Heart right ventricle (tissue), 16 donors: ENCODE results near the gene PRR19. TPM values are rescaled to one million over a fixed set of nuclear protein-coding genes. Genes with fewer than 3 reads are reported as not detected.
A peak's percentile ranks its signal among the peaks of the same experiment; 100 is the strongest.

Experiments
- ATAC-seq, 8 donors: fragments of 200-7000 bp; cut with Tn5 transposase; one replicate each; pipeline ENCODE4 v1.9.1; 2020; ENCODE audit warnings: mild to moderate bottlenecking in 8 of 8, moderate library complexity in 8 of 8, moderate number of reproducible peaks in 1 of 8
- DNase-seq, 2 donors: peaks; one replicate each; pipeline ENCODE4 v3.0.0-alpha.2; 2020
- H3K27ac ChIP-seq, 10 donors: fragments of 200-600 bp; sonication (generic) in 2 of 10; one replicate each; pipeline versions ENCODE4 v1.5.0 to v1.8.0; 2020 to 2022; ENCODE audit warnings: mild to moderate bottlenecking in 3 of 10
- H3K27me3 ChIP-seq, 7 donors: fragments of 200-600 bp; one replicate each; pipeline ENCODE4 v1.8.0; 2021 to 2022; ENCODE audit warnings: mild to moderate bottlenecking in 2 of 7
- H3K36me3 ChIP-seq, 9 donors: fragments of 200-600 bp; sonication (generic) in 1 of 9; one replicate each; pipeline versions ENCODE4 v1.5.0 to v1.8.0; 2020 to 2022; ENCODE audit warnings: mild to moderate bottlenecking in 2 of 9
- H3K4me1 ChIP-seq, 9 donors: fragments of 200-600 bp; sonication (generic) in 1 of 9; one replicate each; pipeline versions ENCODE4 v1.5.0 to v1.8.0; 2020 to 2022; ENCODE audit warnings: mild to moderate bottlenecking in 4 of 9
- H3K4me3 ChIP-seq, 10 donors: fragments of 200-600 bp; sonication (generic) in 2 of 10; one replicate each; pipeline versions ENCODE4 v1.5.0 to v1.8.0; 2020 to 2022; ENCODE audit warnings: mild to moderate bottlenecking in 7 of 10, moderate library complexity in 2 of 10
- H3K9me3 ChIP-seq, 11 donors: fragments of 200-600 bp in 10 of 11; sonication (generic) in 2 of 11; one replicate each; pipeline versions ENCODE4 v1.5.0 to v1.8.0; 2013 to 2022; ENCODE audit warnings: mild to moderate bottlenecking in 2 of 11, control low read depth in 1 of 11, moderate library complexity in 1 of 11
- WGBS, 2 donors: extraction: QIAGEN DNeasy Blood & Tissue Kit; methylation state at CpG; one replicate each; pipeline ENCODE4 v1.1.7; 2013; ENCODE audit warnings: inconsistent platforms in 1 of 2; 5-methylcytosine and 5-hydroxymethylcytosine counted together
- intact Hi-C, 10 donors: fragments of 100-400 bp; cut with DNase I; formaldehyde crosslinking; loops; one replicate each; pipeline versions ENCODE4 v1.11.1 to v1.14.2; 2022
- polyA plus RNA-seq, 2 donors: library from polyadenylated mRNA; stranded (reverse); fragments of 200-250 nt; gene quantifications; one replicate each; pipeline ENCODE4 v1.2.3, GENCODE V29; 2013
- total RNA-seq, 10 donors: library from RNA; stranded (reverse); fragmentation: NEBNext Ultra II Directional in 3 of 10; extraction: Animal tissue kit (Norgen Biotek cat#: 25700) in 3 of 10; gene quantifications; one replicate each; pipeline versions ENCODE4 v1.2.1 to v1.2.4, GENCODE V29; 2021 to 2023
- TF ChIP-seq, protein P1 (sequence below), 9 donors: fragments of 200-600 bp; sonication (generic) in 2 of 9; IDR thresholded peaks; one replicate each; pipeline versions ENCODE4 v1.5.0 to v1.8.0; 2021 to 2022; ENCODE audit warnings: antibody characterized with exemption in 9 of 9, mild to moderate bottlenecking in 5 of 9, moderate library complexity in 1 of 9
- donor health status: Arrhythmogenic right ventricular cardiomyopathy.
- donor health status: ischemic (EF 13 %, LVEDD 7.1; RV severe dilation, severe dysfunction).
- donor health status: healthy with polysubstance abuse.
- donor health status: DM: no; HTN: yes; CAD: no.
- donor health status: DM: no; HTN: no; CAD: no.
- donor health status: ischemic (EF 25% LVEDD 6.9; RV normal size, moderate dysfunction).
- donor health status: ischemic (EF 25% LVEDD 5.7; RV mildly dilated, moderate dysfunction).
- donor health status: healthy.
- donor health status: DM: yes; HTN: yes; CAD: no.
- donor health status: Ischemic cardiomyopathy.
- donor health status: ischemic (EF 35%, LVEDD 5.7; RV mildly dilated, moderate dysfunction).
- donor health status: nonischemic (EF 11% LVEDD 7.7; RV severe dilation, severe dysfunction).
- donor health status: DM: yes; HTN: yes; CAD: no.
- donor health status: PGD.
- donor health status: ischemic (EF 29% LVEDD 5.4; RV normal size, mild dysfunction).
- donor health status: nonischemic (EF 23%, LVEDD 6.1; RV moderate dilation, normal function).

Gene PRR19
- total and polyA plus RNA-seq, 12 donors = 0.16 to 0.21 (median 0.18) TPM; not detected in 7

DNA sequence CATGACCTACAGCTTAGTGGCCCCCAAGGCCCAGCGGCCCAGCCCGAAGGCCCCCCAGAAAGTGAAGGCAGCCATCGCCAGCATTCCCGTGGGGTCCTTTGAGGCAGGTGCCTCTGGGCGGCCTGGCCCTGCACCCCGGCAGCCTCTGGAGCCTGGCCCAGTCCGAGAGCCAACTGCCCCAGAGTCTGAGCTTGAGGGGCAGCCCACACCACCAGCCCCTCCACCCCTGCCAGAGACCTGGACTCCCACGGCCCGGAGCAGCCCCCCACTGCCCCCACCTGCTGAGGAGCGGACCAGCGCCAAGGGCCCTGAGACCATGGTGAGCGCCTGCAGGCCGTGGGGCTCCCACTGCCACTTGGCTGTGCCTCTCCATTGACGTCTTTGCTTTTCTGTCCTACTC lies 9.0 kb upstream of the PRR19 start:
- Histone ChIP-seq H3K9me3 (no peaks in the 10 kb centered on the region), H3K4me1 (no peaks in the 10 kb centered on the region), H3K27me3 (no peaks in the 10 kb centered on the region), H3K27ac (no peak overlapping the region), H3K36me3 (peaks cover 0 to 91% (median 54%) of the 10 kb centered on the region in 9 donors), H3K4me3 (no peak overlapping the region)
- TF ChIP-seq, protein P1, sequence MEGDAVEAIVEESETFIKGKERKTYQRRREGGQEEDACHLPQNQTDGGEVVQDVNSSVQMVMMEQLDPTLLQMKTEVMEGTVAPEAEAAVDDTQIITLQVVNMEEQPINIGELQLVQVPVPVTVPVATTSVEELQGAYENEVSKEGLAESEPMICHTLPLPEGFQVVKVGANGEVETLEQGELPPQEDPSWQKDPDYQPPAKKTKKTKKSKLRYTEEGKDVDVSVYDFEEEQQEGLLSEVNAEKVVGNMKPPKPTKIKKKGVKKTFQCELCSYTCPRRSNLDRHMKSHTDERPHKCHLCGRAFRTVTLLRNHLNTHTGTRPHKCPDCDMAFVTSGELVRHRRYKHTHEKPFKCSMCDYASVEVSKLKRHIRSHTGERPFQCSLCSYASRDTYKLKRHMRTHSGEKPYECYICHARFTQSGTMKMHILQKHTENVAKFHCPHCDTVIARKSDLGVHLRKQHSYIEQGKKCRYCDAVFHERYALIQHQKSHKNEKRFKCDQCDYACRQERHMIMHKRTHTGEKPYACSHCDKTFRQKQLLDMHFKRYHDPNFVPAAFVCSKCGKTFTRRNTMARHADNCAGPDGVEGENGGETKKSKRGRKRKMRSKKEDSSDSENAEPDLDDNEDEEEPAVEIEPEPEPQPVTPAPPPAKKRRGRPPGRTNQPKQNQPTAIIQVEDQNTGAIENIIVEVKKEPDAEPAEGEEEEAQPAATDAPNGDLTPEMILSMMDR (IDR thresholded peaks at IDR 0.05) = no peak
- WGBS, 2 donors = 90 to 91% methylated on average over 14 of the region's 14 CpGs
- DNase-seq = no peak
- ATAC-seq = no peak
- intact Hi-C loops = loop anchor here in 3 of 10 donors (5.0 to 10.0 kb wide), 2 partner anchors 46 to 158 kb away; partner anchors contain the start of gene POU2F2 (in 1 of the 3)

DNA sequence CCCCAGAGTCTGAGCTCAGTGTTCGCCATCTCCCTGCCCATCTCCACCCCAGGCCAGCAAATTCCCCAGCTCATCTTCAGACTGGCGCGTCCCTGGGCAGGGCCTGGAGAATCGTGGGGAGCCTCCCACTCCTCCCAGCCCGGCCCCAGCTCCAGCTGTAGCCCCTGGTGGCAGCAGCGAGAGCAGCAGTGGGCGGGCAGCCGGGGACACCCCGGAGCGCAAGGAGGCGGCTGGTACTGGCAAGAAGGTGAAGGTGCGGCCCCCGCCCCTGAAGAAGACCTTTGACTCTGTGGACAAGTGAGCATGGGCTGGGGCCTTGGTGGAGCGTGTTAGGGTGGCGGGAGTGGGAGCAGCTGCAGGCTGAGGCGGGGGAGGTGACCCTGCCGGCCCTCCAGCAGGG lies 8.4 kb upstream of the PRR19 start:
- TF ChIP-seq, protein P1 (IDR thresholded peaks at IDR 0.05) = no peak
- 81 to 86% methylated on average over 17 of the region's 17 CpGs for WGBS, 2 donors
- H3K4me3 ChIP-seq = no peak overlapping the region
- DNase-seq = no peak
- no peak for ATAC-seq
- H3K27ac ChIP-seq = no peak overlapping the region
- H3K36me3 ChIP-seq = peaks cover 0 to 86% (median 48%) of the 10 kb centered on the region in 9 donors
- intact Hi-C loops = loop anchor here in 3 of 10 donors (5.0 to 10.0 kb wide), 2 partner anchors 46 to 159 kb away; partner anchors contain the start of gene POU2F2 (in 1 of the 3)
- H3K27me3 ChIP-seq = no peaks in the 10 kb centered on the region
- no peaks in the 10 kb centered on the region for H3K4me1 ChIP-seq
- H3K9me3 ChIP-seq = no peaks in the 10 kb centered on the region

DNA sequence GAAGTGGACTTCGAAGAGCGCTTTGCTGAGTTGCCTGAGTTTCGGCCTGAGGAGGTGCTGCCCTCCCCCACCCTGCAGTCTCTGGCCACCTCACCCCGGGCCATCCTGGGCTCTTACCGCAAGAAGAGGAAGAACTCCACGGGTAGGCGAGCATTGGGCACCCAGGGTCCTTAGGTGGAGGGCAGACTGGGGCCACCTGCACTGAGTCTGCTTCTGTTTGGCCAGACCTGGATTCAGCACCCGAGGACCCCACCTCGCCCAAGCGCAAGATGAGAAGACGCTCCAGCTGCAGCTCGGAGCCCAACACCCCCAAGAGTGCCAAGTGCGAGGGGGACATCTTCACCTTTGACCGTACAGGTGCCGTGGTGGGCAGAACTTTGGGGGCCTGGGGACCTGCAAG lies 8.0 kb upstream of the PRR19 start:
- ATAC-seq (no peak), DNase-seq (no peak)
- Histone ChIP-seq H3K4me1 (no peaks in the 10 kb centered on the region), H3K9me3 (no peaks in the 10 kb centered on the region), H3K36me3 (peaks cover 0 to 81% (median 44%) of the 10 kb centered on the region in 9 donors), H3K27me3 (no peaks in the 10 kb centered on the region), H3K27ac (no peak overlapping the region), H3K4me3 (no peak overlapping the region)
- 87 to 93% methylated on average over 15 of the region's 15 CpGs for WGBS, 2 donors
- TF ChIP-seq, protein P1 (IDR thresholded peaks at IDR 0.05) = no peak
- intact Hi-C loops = loop anchor here in 3 of 10 donors (5.0 to 10.0 kb wide), 2 partner anchors 47 to 159 kb away; partner anchors contain the start of gene POU2F2 (in 1 of the 3)

DNA sequence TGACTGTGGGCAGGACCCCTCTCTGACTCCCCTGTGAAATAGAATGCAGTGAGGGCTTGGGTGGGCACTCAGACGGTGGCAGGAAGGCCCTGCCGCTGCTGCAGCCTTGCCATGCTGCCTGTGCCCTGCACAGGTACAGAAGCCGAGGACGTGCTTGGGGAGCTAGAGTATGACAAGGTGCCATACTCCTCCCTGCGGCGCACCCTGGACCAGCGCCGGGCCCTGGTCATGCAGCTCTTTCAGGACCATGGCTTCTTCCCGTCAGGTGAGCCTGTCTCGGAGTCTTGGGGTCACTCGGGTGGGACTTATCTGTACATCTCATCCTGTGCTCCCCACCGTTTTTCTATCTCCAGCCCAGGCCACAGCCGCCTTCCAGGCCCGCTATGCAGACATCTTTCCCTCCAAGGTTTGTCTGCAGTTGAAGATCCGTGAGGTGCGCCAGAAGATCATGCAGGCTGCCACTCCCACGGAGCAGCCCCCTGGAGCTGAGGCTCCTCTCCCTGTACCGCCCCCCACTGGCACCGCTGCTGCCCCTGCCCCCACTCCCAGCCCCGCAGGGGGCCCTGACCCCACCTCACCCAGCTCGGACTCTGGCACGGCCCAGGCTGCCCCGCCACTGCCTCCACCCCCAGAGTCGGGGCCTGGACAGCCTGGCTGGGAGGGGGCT lies 7.3 kb upstream of the PRR19 start:
- DNase-seq (no peak), ATAC-seq (peak in 1 of 8 donors; percentile 2)
- no peak overlapping the region for H3K27ac ChIP-seq
- no peak overlapping the region for H3K4me3 ChIP-seq
- H3K36me3 ChIP-seq = peaks cover 0 to 75% (median 38%) of the 10 kb centered on the region in 9 donors
- WGBS, 2 donors = 82 to 84% methylated on average over 24 of the region's 24 CpGs
- no peaks in the 10 kb centered on the region for H3K27me3 ChIP-seq
- no peaks in the 10 kb centered on the region for H3K4me1 ChIP-seq
- intact Hi-C loops = loop anchor here in 6 of 10 donors (5.0 to 10.0 kb wide), 2 partner anchors 47 to 160 kb away; partner anchors contain the start of gene POU2F2 (in 1 of the 6)
- TF ChIP-seq, protein P1 (IDR thresholded peaks at IDR 0.05) = no peak
- H3K9me3 ChIP-seq = no peaks in the 10 kb centered on the region
